Mammary epithelial cell (primary cell): ENCODE results near the gene ILDR2.

Experiments used
- EZH2 ChIP-seq: IDR thresholded peaks from 2 replicates; pipeline ENCODE4 v1.6.1; 2012; ENCODE audit warnings: low read length, inconsistent platforms, borderline replicate concordance
- TF ChIP-seq, protein P1 (sequence below), 2 donors: IDR thresholded peaks in 1 of 2; conservative IDR thresholded peaks in 1 of 2; 2 replicates each; pipeline ENCODE4 v1.5.1; 2011 to 2012; ENCODE audit warnings: inconsistent platforms in 2 of 2, low read length in 2 of 2, mild to moderate bottlenecking in 2 of 2, control low read depth in 1 of 2, low read depth in 1 of 2; ENCODE audit not compliant: insufficient read depth in 1 of 2; ENCODE audit errors: extremely low read depth in 1 of 2

DNA sequence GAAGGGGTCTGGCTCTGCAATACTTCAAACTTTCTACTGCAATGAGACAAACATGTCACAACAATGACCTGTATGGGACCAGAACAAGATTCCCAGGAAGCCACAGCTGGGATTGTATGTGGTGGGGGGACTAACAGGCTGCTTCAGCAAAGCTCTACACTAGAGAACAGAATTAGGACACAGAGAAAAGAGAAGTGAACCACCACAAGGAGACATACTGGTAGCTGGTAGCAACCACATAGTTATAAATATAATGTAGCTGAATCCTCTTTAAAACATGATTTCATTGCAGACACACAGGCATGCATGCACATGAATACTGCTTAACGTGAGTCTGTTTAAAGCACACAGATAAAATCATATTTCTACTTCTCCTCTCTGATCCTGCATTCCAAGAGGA is 3.5 kb upstream of the ILDR2 start:
- TF ChIP-seq, protein P1, sequence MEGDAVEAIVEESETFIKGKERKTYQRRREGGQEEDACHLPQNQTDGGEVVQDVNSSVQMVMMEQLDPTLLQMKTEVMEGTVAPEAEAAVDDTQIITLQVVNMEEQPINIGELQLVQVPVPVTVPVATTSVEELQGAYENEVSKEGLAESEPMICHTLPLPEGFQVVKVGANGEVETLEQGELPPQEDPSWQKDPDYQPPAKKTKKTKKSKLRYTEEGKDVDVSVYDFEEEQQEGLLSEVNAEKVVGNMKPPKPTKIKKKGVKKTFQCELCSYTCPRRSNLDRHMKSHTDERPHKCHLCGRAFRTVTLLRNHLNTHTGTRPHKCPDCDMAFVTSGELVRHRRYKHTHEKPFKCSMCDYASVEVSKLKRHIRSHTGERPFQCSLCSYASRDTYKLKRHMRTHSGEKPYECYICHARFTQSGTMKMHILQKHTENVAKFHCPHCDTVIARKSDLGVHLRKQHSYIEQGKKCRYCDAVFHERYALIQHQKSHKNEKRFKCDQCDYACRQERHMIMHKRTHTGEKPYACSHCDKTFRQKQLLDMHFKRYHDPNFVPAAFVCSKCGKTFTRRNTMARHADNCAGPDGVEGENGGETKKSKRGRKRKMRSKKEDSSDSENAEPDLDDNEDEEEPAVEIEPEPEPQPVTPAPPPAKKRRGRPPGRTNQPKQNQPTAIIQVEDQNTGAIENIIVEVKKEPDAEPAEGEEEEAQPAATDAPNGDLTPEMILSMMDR (conservative IDR thresholded peaks at IDR 0.05 in 1 of 2, IDR thresholded peaks at IDR 0.05 in 1 of 2; ENCODE audit: extremely low read depth in 1 of 2, insufficient read depth in 1 of 2, low read depth in 1 of 2, low read length in 2 of 2), result no peak
- TF ChIP-seq EZH2, result no peak
